OCI-LY3 (cell line): Measurements from ENCODE around the gene NAV2.

Experiments used
- H2AFZ ChIP-seq: fragments of 200-600, 300-600 bp; shearing (Covaris generic); 2 replicates; pipeline ENCODE4 v1.6.0; 2014; ENCODE audit warnings: antibody characterized with exemption, low read depth, low read length
- H3K27ac ChIP-seq: fragments of 200-600, 300-600 bp; sonication (generic); 2 replicates; pipeline ENCODE4 v1.5.1; 2014; ENCODE audit warnings: mild to moderate bottlenecking, low read length, moderate library complexity, mixed read lengths
- H3K27me3 ChIP-seq: fragments of 200-600, 300-600 bp; sonication (generic); 2 replicates; pipeline ENCODE4 v1.6.1; 2014; ENCODE audit warnings: low read depth, low read length, mixed read lengths
- H3K36me3 ChIP-seq: fragments of 200-600, 300-600 bp; sonication (generic); replicated peaks from 2 replicates; pipeline ENCODE3; 2014; ENCODE audit warnings: low read depth, low read length, mixed read lengths
- H3K4me1 ChIP-seq: fragments of 300-600, 200-600 bp; sonication (generic); 2 replicates; pipeline ENCODE4 v1.6.1; 2014; ENCODE audit warnings: low read length, mixed read lengths
- H3K4me2 ChIP-seq: fragments of 200-600, 300-600 bp; sonication (generic); 2 replicates; pipeline ENCODE4 v1.6.1; 2014; ENCODE audit warnings: low read length, mixed read lengths
- H3K4me3 ChIP-seq: fragments of 300-600, 200-600 bp; sonication (generic); 2 replicates; pipeline ENCODE4 v1.5.1; 2014; ENCODE audit warnings: antibody characterized with exemption, mild to moderate bottlenecking, low read length, moderate library complexity
- H3K79me2 ChIP-seq: fragments of 300-600, 200-600 bp; shearing (Covaris generic); 2 replicates; pipeline ENCODE4 v1.6.1; 2014; ENCODE audit warnings: mild to moderate bottlenecking, low read length, mixed read lengths
- H3K9ac ChIP-seq: fragments of 300-600, 200-600 bp; shearing (Covaris generic); 2 replicates; pipeline ENCODE4 v1.6.0; 2014; ENCODE audit warnings: mild to moderate bottlenecking, low read length, moderate library complexity
- H3K9me3 ChIP-seq: fragments of 200-600, 300-600 bp; shearing (Covaris generic); 2 replicates; pipeline ENCODE4 v1.6.1; 2014; ENCODE audit warnings: low read length, mixed read lengths; ENCODE audit not compliant: insufficient read depth
- H4K20me1 ChIP-seq: fragments of 200-600, 300-600 bp; sonication (generic); 2 replicates; pipeline ENCODE4 v1.6.1; 2016; ENCODE audit warnings: low read length, mixed read lengths; ENCODE audit not compliant: insufficient read depth
- CTCF ChIP-seq: fragments of 200-600, 300-600 bp; sonication (generic); IDR thresholded peaks from 2 replicates; pipeline ENCODE4 v1.5.1; 2014; ENCODE audit warnings: antibody characterized with exemption, low read length, low read depth
- EZH2phosphoT487 ChIP-seq: fragments of 200-600 bp; shearing (Covaris generic); IDR thresholded peaks from 2 replicates; pipeline ENCODE4 v1.6.1; 2018; ENCODE audit warnings: antibody characterized with exemption, mixed run types, low read depth

Gene NAV2

GRCh38 chr11:19777377-19778102, 64.9 kb downstream of the NAV2 start:
- Histone ChIP-seq H3K36me3 (no peaks in the 10 kb centered on the region), H2AFZ (peak overlapping the region; percentile 54), H3K27ac (no peak overlapping the region), H3K4me2 (peak overlapping the region; percentile 94), H3K9me3 (no peaks in the 10 kb centered on the region), H3K79me2 (no peaks in the 10 kb centered on the region), H3K4me1 (peaks cover 13% of the 10 kb centered on the region), H3K9ac (peak overlapping the region; percentile 57), H3K27me3 (peaks cover 13% of the 10 kb centered on the region), H4K20me1 (no peaks in the 10 kb centered on the region), H3K4me3 (peak overlapping the region; percentile 80)
- TF ChIP-seq EZH2phosphoT487 (no peak), CTCF (no peak)

- H3K79me2 ChIP-seq = no peaks in the 10 kb centered on the region
These were observed 67.1 kb downstream of the NAV2 start for GRCh38 chr11:19779740-19780139.

GRCh38 chr11:19781351-19781750, 68.7 kb downstream of the NAV2 start:
- TF ChIP-seq CTCF = no peak
- no peak for TF ChIP-seq EZH2phosphoT487
- H3K9ac ChIP-seq = no peak overlapping the region
- peaks cover 13% of the 10 kb centered on the region for H3K4me1 ChIP-seq
- no peak overlapping the region for H3K4me2 ChIP-seq
- H3K79me2 ChIP-seq = no peaks in the 10 kb centered on the region
- H3K27me3 ChIP-seq = peaks cover 21% of the 10 kb centered on the region
- no peaks in the 10 kb centered on the region for H4K20me1 ChIP-seq
- H3K27ac ChIP-seq = no peak overlapping the region
- H3K9me3 ChIP-seq = no peaks in the 10 kb centered on the region
- no peak overlapping the region for H2AFZ ChIP-seq
- H3K4me3 ChIP-seq = no peak overlapping the region
- H3K36me3 ChIP-seq = no peaks in the 10 kb centered on the region

More at GRCh38 chr11:19779740-19780139, 67.1 kb downstream of the NAV2 start:
- H2AFZ ChIP-seq = no peak overlapping the region
- no peaks in the 10 kb centered on the region for H3K9me3 ChIP-seq
- H3K4me3 ChIP-seq = no peak overlapping the region
- H3K4me2 ChIP-seq = no peak overlapping the region
- H3K27me3 ChIP-seq = peaks cover 13% of the 10 kb centered on the region
- H3K27ac ChIP-seq = no peak overlapping the region
- no peak for TF ChIP-seq EZH2phosphoT487
- no peak for TF ChIP-seq CTCF
- no peaks in the 10 kb centered on the region for H3K36me3 ChIP-seq
- H4K20me1 ChIP-seq = no peaks in the 10 kb centered on the region
- peaks cover 13% of the 10 kb centered on the region for H3K4me1 ChIP-seq
- no peak overlapping the region for H3K9ac ChIP-seq

GRCh38 chr11:19785265-19785664, 72.6 kb downstream of the NAV2 start:
- H3K4me3 ChIP-seq = no peak overlapping the region
- H3K4me2 ChIP-seq = no peak overlapping the region
- no peak overlapping the region for H2AFZ ChIP-seq
- H4K20me1 ChIP-seq = no peaks in the 10 kb centered on the region
- no peaks in the 10 kb centered on the region for H3K79me2 ChIP-seq
- no peak overlapping the region for H3K27ac ChIP-seq
- TF ChIP-seq CTCF (no peak), EZH2phosphoT487 (no peak)
- H3K9me3 ChIP-seq = no peaks in the 10 kb centered on the region
- H3K27me3 ChIP-seq = peaks cover 43% of the 10 kb centered on the region
- H3K36me3 ChIP-seq = no peaks in the 10 kb centered on the region
- no peak overlapping the region for H3K9ac ChIP-seq
- H3K4me1 ChIP-seq = no peaks in the 10 kb centered on the region
